HG03175 (cell line): ENCODE data around the gene ZBTB7C.
A peak's percentile ranks its signal among the peaks of the same experiment; 100 is the strongest.

ENCODE experiments used
- ATAC-seq: cut with Tn5 transposase; IDR thresholded peaks from one replicate; pipeline ENCODE4 v1.9.1; 2021; ENCODE audit warnings: mild to moderate bottlenecking, moderate library complexity; ENCODE audit not compliant: unreplicated experiment

Gene ZBTB7C

DNA sequence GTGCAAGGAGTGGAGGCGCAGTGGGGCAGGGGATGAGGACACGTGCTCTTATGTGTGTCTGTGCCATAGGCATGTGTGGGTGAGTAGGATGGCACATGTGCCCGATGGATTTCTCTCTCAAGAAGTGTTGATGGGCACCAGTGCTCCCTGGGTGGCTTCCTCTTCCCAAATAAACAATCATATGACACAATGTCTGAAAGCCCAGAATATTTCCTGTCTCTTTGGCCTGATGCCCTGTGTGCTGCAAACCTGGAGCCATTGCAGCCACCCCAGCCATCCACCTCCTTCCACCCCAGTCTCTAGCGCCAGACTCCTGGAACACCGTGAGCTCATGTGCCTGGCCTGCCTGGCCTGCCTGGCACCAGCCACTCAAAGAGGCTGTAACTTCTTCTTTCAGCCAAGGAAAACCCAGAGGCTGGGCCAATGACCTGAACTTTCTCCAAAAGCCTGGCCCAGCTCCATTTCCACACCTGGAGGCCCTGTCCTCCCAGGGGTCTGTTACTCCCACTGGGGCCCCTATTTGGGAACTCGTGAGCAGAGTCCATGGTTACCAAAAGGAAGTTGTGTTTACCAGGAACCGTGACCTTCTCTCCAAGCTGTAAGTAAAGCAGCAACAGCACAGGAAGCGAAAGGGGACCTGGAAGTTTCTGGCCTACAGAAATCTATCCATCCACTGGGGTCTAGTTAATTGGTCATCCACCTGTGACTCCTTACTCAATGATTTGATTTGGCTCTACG, 9.5 kb upstream of the ZBTB7C start:
- no peak for ATAC-seq

DNA sequence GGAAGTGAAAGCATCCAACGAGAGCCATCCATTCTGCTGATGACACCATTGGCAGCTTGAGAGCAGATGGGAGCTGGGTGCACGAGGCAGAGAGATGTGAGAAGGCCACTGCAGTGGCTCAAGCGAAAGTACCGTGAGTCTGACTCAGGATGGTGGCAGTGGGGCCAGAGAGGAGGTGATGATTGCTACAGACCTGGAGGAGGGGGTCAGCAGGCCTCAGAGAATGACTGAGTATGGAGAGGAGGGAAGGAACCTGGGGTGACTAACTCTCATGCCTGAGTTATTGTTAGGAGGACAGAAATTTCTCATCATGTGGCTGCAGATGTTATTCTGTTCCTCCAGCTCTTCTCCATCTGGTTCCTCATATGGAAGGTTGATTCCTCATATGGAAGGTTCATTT, 8.8 kb upstream of the ZBTB7C start:
- no peak for ATAC-seq

- no peak for ATAC-seq
These were observed 4.2 kb upstream of the ZBTB7C start for GRCh38 chr18:48413342-48413741.

DNA sequence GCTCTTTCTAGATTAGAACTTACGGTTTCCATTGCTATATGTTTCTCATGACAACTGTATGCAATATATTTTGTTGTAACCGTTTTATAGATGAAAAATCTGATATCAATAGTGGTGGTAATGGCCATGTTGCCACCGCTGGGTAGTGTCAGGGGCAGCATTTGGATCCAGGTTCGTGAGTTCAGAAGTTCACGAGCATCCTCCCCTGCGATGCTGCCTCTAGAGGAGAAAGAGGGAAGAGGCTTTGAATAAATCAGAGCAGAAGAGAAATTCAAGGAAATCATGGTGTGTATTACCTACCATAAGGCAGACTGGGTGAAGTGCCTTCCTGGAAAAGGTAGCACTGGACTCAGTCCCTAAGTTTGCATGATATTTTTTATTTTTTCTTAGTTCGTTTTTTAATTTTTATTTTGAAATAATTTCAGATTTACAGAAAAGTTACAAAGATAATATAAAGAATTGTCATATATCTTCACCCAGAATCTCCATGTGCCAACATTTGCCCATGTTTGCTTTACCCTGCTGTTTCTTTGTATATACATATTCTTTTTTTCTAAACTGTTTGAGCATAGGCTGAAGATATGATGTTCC, 3.3 kb upstream of the ZBTB7C start:
- ATAC-seq: no peak

DNA sequence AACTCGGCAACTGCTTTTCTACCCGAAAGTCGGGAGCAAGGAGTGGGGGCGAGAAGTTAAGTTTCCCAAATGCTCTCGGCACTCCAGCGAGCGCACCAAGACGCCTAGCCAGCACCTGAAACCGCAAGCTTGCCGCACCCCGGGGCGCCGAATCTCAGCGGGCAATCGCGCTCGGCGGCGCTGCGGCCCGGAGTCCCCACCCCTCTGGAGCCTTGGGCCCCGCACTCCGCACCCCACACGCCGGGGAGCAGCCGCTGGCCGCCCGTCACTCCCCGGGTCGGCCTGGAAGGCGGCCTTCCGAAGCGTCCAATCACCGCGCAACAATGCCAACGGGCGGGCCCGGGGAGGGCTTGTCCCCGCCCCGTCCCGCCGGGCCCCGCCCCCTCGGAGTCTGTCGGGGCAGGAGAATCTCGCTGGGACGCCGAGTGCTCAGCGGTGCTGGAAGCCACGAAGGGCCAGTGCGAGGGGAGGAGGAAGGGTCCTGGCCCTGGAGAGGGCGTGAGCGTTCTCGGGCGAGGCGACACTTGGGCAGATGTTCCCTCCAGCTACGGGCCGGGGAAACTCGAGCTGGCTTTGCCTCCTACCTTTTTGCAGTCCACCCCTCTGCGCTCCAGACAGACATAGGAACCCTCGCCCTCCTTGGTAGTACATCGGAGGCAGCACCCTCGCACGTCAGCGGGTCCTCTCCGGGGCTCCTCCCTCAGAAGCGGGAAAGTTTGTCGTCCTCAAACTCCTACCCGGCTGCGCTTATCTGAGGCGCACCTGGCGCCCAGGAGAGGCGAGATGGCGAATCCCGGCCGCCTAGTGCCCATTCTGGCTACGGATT, 1.1 kb upstream of the ZBTB7C start:
- ATAC-seq: peak; percentile 92

GRCh38 chr18:48409591-48410094, 460 bp upstream of the ZBTB7C start:
- ATAC-seq: peak; percentile 10

DNA sequence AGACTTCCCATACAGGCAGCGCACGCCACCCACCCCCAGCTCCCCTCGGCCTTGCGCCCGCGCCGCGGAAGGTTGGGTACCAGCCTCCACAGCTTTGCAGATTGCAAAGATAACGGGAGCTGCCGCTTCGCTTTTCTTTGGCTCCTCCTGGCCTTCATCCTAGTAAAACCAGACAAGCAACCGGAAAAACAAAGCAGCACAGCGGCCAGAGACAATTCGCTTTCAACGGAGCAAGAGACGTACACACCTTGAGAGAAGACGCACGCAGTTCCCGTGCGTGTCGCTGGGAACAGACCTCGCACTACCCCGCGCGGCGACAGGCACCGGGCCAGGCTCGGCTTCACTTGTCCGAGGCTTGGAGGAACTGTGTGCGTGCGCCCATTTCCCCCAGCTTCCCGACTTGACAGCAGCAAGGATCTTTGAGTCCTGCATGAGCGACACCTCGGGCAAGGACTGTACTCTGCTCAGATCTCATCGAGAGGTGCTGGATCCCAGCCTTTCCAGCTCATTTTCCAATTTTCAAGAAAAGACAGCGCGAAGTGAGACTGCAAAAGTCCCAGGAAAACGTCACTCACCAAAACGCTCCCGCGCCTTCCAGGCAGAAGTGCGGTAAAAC, 964 bp downstream of the ZBTB7C start:
- ATAC-seq: no peak

DNA sequence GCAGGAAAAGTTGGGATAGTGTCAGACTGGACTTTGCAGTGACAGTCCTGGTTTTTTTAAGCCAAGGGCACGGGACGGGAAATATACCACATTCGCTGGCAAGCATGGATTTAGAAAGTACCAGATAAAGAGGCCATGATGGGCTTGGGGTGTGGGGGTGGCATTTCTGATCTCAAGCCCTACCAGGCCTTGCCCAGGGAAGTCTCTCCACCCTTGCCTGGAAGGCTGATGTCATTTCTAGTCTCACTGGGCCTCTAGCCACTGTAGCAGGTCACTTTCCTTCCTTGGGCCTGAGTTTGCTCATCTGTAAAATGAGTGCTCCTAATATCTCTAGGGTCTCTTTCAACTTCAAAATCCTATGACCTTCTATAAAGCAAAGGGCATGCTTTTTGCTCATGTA, 1.8 kb downstream of the ZBTB7C start:
- ATAC-seq: no peak

DNA sequence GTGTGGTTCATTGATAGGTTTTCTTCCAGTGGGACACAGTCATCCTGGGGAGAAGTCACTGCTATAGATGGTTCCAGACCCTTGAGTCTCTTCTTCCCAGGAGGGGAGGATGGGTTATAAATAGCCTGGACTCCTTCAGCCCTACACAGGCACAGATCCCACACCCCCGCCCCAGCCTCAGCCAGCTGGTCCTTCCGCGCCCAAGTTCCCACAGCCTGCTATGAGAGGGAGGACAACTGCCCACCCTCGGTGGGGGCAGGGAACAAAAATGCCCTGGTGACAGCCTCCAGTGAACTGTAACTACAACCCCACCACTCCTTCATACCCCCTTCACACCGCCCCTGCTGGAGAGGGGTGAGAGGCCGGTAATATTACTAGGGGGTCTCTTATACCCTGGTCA, 3.2 kb downstream of the ZBTB7C start:
- no peak for ATAC-seq

DNA sequence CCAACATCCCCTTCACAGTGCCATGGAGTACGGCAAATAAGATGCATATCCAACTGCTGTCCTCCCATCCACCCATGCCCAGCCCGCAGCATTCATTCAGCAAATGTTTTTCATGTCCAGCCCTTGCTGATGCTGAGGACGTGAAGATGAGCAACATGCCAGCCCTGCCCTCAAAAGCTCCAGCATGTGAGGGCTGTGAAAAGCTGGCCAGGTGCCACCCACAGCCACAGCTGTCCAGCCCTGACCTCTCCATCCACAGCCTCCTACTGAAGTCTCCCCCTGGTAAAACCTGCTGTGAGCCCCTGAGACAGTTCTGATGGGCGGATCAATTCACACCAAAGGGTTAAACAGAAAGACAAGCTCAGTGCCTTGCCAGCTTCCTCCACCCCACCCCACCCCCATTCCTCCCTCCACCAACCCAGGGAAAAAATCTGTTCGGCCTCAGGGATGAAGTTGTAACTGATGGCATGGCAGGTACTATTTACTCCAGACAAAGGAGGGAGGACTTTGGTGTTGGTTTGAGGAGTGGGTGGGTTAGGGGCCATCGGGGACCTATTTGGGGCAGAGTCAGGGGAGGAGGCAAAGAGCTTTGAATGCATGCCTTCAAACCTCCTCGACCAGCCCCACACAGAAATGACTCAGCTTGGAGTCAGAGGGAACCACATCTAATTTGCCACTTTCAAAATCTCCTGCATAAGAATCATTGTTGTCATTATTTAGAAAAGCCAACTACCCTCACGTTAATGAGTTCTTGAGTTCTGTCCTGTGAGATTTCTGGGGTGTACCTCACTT, 4.3 kb downstream of the ZBTB7C start:
- ATAC-seq: no peak

GRCh38 chr18:48402953-48403352, 6.2 kb downstream of the ZBTB7C start:
- no peak for ATAC-seq

GRCh38 chr18:48399303-48400075, 9.7 kb downstream of the ZBTB7C start:
- no peak for ATAC-seq

GRCh38 chr18:48398074-48398473, 11.1 kb downstream of the ZBTB7C start:
- no peak for ATAC-seq

DNA sequence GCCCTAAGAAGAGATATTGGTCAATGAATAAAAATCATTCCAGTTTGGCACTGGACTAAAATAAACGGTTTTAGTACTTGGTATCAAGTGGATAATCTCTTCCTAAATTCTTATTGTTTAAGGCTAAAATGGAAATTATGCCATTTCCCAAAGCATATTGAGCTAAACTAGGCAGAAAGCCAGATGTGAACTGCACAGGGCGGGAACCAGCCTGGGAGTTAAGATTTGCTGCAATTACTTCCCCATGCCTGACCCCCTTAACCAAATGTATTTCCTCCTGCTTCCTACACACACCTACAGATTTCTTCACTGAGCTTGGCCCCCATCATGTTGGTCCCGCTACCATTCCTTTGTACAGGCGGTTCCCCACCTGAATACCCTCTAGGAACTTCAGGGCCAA, 12.2 kb downstream of the ZBTB7C start:
- ATAC-seq: no peak

DNA sequence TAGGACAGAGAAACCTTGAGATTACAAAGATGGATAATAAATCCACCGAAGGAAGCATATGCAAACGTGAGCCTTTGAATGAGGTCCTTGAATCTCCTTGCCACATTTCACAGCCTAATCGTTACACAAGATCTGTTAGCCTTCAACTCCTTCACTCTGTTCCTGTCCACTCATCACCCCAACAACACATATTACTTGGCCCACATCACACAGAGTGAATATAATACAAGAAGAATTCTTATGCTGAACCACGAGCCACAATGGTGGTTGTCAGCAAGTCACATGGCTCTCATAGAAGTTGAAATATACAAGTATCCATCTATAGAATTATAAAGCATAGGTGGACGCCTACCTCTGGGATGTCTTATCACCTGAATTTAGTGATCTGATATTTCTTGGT, 12.6 kb downstream of the ZBTB7C start:
- ATAC-seq: no peak

GRCh38 chr18:48395646-48396045, 13.5 kb downstream of the ZBTB7C start:
- ATAC-seq: no peak

GRCh38 chr18:48394176-48394575, 15.0 kb downstream of the ZBTB7C start:
- no peak for ATAC-seq

DNA sequence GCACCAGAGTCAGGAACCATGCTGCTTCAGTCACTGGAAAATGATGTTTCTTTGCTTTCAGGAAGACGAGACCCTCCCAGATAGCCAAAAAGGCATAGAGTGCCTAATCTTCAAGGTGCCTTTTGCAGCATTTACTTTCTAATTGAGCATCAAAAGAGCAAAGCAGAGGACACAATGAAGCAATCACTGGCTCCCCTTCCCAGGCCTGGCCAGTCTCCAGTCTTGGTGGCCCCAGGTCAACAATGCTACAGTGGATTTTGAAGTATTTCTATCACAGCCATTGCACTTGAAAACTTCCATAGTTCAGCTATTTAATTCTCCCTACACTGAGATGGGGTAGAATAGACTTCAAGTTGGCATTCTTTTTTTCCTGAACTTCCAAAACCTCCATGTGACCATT, 15.4 kb downstream of the ZBTB7C start:
- no peak for ATAC-seq

DNA sequence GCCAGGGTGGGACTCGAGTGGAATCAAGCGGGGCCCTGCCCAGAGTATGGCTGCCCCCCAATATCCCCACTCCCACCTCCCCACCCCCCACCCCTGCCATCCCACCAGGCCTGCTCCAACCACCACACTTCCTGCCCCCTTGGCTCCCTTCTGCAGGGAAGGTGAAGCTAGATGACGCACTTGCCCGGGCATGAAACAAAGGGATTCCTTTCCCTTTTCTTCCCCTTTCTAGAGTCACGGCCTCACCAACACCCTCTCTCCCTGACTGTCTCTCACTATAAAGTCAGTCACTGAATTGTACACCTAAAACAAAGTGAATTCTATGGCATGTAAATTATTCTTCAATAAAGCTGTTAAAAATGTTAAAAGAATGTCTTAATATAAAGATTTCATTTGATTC, 16.0 kb downstream of the ZBTB7C start:
- ATAC-seq: no peak

- ATAC-seq: no peak
These were observed 16.9 kb downstream of the ZBTB7C start for GRCh38 chr18:48392268-48392667.
